A549 treated with AZD9567 at 1 μM for 4 hours (cell line): ENCODE results near the gene ANGPTL7. TPM values are rescaled to one million over a fixed set of nuclear protein-coding genes. Genes with fewer than 3 reads are reported as not detected.

Experiments used
- total RNA-seq: library from RNA; stranded (reverse); fragments of 200-300 nt; extraction: Qiagen RNA extraction; gene quantifications from 5 replicates; pipeline ENCODE4 v1.2.3, GENCODE V29; 2022; ENCODE audit not compliant: insufficient read depth

ANGPTL7 gene
- not detected in 5 replicates for total RNA-seq

GRCh38 chr1:11188858-11189451 lies at the start of gene ANGPTL7:
TSS of gene ANGPTL7 (plus strand) at chr1:11189355. CDS start at chr1:11189580, 225 bp downstream.

Other genes starting within 250 kb of the ANGPTL7 start
- 155 to 226 TPM (median 183 TPM) in 5 replicates for gene TARDBP, start 176.7 kb upstream of the ANGPTL7 start, total RNA-seq
- 0.08 to 0.37 TPM (median 0.25 TPM) in 4 of 5 replicates, not detected in the other for gene MASP2, start 142.1 kb upstream of the ANGPTL7 start, total RNA-seq
- gene SRM, start 129.3 kb upstream of the ANGPTL7 start, total RNA-seq, result 144 to 226 TPM (median 208 TPM) in 5 replicates
- gene EXOSC10, start 89.5 kb upstream of the ANGPTL7 start, total RNA-seq, result 34.1 to 44.8 TPM (median 37.1 TPM) in 5 replicates
- gene MTOR, start 73.2 kb downstream of the ANGPTL7 start, total RNA-seq, result 13.3 to 15.7 TPM (median 15.1 TPM) in 5 replicates
- gene UBIAD1, start 83.8 kb downstream of the ANGPTL7 start, total RNA-seq, result 15.7 to 20.1 TPM (median 17.8 TPM) in 5 replicates